Endothelial cell of umbilical vein (primary cell): ENCODE results near the gene TPT1. TPM values are rescaled to one million over a fixed set of nuclear protein-coding genes. Genes with fewer than 3 reads are reported as not detected.

Source experiments
- BruUV-seq: library from RNA; stranded (reverse); fragments of 400-500 nt; replicated peaks from 2 replicates; lab custom pipeline; 2021; lab: Mats Ljungman, UMichigan
- CTCF ChIA-PET: fragments of 300-600, 350-600 bp; sonication (Branson Sonifier 250); formaldehyde crosslinking; loops from one replicate; lab custom pipeline; 2021; ENCODE audit warnings: antibody characterized with exemption, inconsistent platforms; lab: Charles Lee
- POLR2A ChIA-PET: fragments of 300-600, 350-600 bp; sonication (Branson Sonifier 250); formaldehyde crosslinking; loops from one replicate; lab custom pipeline; 2021; ENCODE audit warnings: antibody characterized with exemption, inconsistent platforms; lab: Charles Lee
- DNase-seq: peaks from one replicate; pipeline ENCODE4 v3.0.0-alpha.2; 2011; ENCODE audit warnings: low read depth, low spot score
- FAIRE-seq: peaks from 2 replicates; lab custom pipeline; 2011; peaks lifted over from hg19 to GRCh38; lab: Jason Lieb, UNC
- H2AFZ ChIP-seq: 2 replicates; pipeline ENCODE4 v1.6.0; 2012; ENCODE audit warnings: low read depth, low read length, control low read depth, inconsistent platforms
- H3K27ac ChIP-seq: 2 replicates; pipeline ENCODE4 v1.5.1; 2011; ENCODE audit warnings: low read depth, mild to moderate bottlenecking, control low read depth, low read length, moderate library complexity; ENCODE audit not compliant: insufficient read depth
- H3K27me3 ChIP-seq, 2 experiments: 2 replicates each; pipeline versions ENCODE4 v1.6.0 to v1.6.1; 2011; ENCODE audit warnings: low read length in 2 of 2, mixed read lengths in 1 of 2; ENCODE audit not compliant: control insufficient read depth in 2 of 2, insufficient read depth in 2 of 2
- H3K36me3 ChIP-seq, 2 experiments: 2 replicates in 1 of 2; 3 replicates in 1 of 2; pipeline ENCODE4 v1.5.1; 2011; ENCODE audit warnings: low read length in 2 of 2, mild to moderate bottlenecking in 1 of 2, moderate library complexity in 1 of 2; ENCODE audit not compliant: control insufficient read depth in 2 of 2, insufficient read depth in 2 of 2; ENCODE audit errors: extremely low read depth in 1 of 2
- H3K4me1 ChIP-seq: 3 replicates; pipeline ENCODE4 v1.5.1; 2011; ENCODE audit warnings: mild to moderate bottlenecking, low read length; ENCODE audit not compliant: control insufficient read depth, insufficient read depth; ENCODE audit errors: extremely low read depth
- H3K4me2 ChIP-seq: 2 replicates; pipeline ENCODE4 v1.6.1; 2011; ENCODE audit warnings: low read length, control low read depth, mixed read lengths; ENCODE audit not compliant: insufficient read depth
- H3K4me3 ChIP-seq, 3 experiments: fragments of 200-600 bp in 1 of 3; sonication (generic), shearing (Covaris generic) in 1 of 3; replicated peaks in 1 of 3; 2 replicates each; pipeline ENCODE4 v1.5.1; 2011 to 2016; ENCODE audit warnings: control low read depth in 3 of 3, low read length in 3 of 3, mild to moderate bottlenecking in 2 of 3, inconsistent platforms in 1 of 3, low read depth in 1 of 3, moderate library complexity in 1 of 3; ENCODE audit not compliant: insufficient read depth in 1 of 3
- H3K79me2 ChIP-seq: 2 replicates; pipeline ENCODE4 v1.6.0; 2012; ENCODE audit warnings: low read length, inconsistent platforms; ENCODE audit not compliant: control insufficient read depth, insufficient read depth
- H3K9ac ChIP-seq: replicated peaks from 2 replicates; pipeline ENCODE3; 2011; ENCODE audit warnings: low read length, control low read depth; ENCODE audit not compliant: insufficient read depth; ENCODE audit errors: extremely low read depth
- H3K9me1 ChIP-seq: replicated peaks from 3 replicates; pipeline ENCODE4 v1.6.0; 2011; ENCODE audit warnings: mild to moderate bottlenecking, low read length; ENCODE audit not compliant: control insufficient read depth, insufficient read depth; ENCODE audit errors: extremely low read depth
- H3K9me3 ChIP-seq: replicated peaks from 2 replicates; pipeline ENCODE4 v1.5.1; 2012; ENCODE audit warnings: low read length, inconsistent platforms; ENCODE audit not compliant: control insufficient read depth, insufficient read depth
- H4K20me1 ChIP-seq: replicated peaks from 2 replicates; pipeline ENCODE3; 2011; ENCODE audit warnings: mild to moderate bottlenecking, low read length; ENCODE audit not compliant: control insufficient read depth, insufficient read depth; ENCODE audit errors: extremely low read depth
- GATA2 ChIP-seq: IDR thresholded peaks from 2 replicates; pipeline ENCODE4 v1.7.0; 2011; ENCODE audit warnings: low read depth, mild to moderate bottlenecking, moderate library complexity, mixed read lengths, low read length; ENCODE audit not compliant: insufficient read length, insufficient read depth
- JUN ChIP-seq: IDR thresholded peaks from 2 replicates; pipeline ENCODE4 v1.6.1; 2011; ENCODE audit warnings: borderline replicate concordance, low read depth; ENCODE audit not compliant: insufficient read length, insufficient read depth
- MYC ChIP-seq: IDR thresholded peaks from one replicate; pipeline ENCODE4 v1.6.1; 2011; ENCODE audit warnings: mild to moderate bottlenecking, low read depth, low read length
- POLR2A ChIP-seq: IDR thresholded peaks from 2 replicates; pipeline ENCODE4 v1.6.1; 2012; ENCODE audit warnings: low read depth, mild to moderate bottlenecking, control low read depth, low read length
- POLR2AphosphoS5 ChIP-seq: IDR thresholded peaks from 2 replicates; pipeline ENCODE4 v1.6.1; 2012; ENCODE audit warnings: low read depth, mild to moderate bottlenecking, control low read depth, low read length, moderate library complexity; ENCODE audit not compliant: insufficient read depth
- dilution Hi-C: fragments of 300-500 bp; cut with MboI; formaldehyde crosslinking; loops from one replicate; pipeline ENCODE4 v1.15.0; 2019; ENCODE audit warnings: low sequenced_read_pairs; ENCODE audit not compliant: extremely low pct_ligation_motif_present
- intact Hi-C: fragments of 100-400 bp; cut with micrococcal nuclease; formaldehyde crosslinking; loops from one replicate; pipeline ENCODE4 v1.10.0; 2022
- polyA plus RNA-seq, 4 experiments: library from polyadenylated mRNA; depleted of rRNA in 3 of 4; stranded (reverse) in 3 of 4; unstranded in 1 of 4; fragments of >200 nt; gene quantifications; 2 replicates each; pipeline versions ENCODE4 v1.2.1 to v1.2.3, GENCODE V29; 2011 to 2012; ENCODE audit warnings: missing spikeins in 1 of 4
- total RNA-seq: library from RNA; stranded (reverse); gene quantifications from 2 replicates; pipeline ENCODE4 v1.2.3, GENCODE V29; 2021
- TF ChIP-seq, protein P1 (sequence below): IDR thresholded peaks from 2 replicates; pipeline ENCODE4 v1.6.1; 2011; ENCODE audit not compliant: insufficient read depth, insufficient read length

Gene TPT1
- total and polyA plus RNA-seq, 2 donors (not counting 3 experiments of a cell fraction or from before 2014, with no cell fraction given) = 2,993 to 4,330 TPM

DNA sequence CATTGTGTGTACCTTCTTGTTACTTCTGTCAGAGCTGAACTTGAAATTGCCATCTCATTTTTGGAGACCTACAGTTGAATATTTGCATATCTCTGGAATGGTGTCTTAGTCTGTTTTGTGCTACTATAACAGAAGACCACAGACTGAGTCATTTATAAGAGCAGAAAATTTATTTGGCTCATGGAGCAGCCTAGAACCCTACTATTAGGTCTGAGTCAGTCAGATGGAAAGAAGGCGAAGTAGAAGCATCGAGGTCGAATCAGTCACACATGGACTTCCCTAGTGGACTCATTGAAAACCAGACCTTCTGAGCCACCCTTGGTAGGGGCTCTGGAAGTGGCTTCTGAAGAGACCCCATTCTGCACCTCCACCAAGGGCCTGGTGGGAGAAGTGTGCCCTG is 33.9 kb upstream of the TPT1 start:
- Histone ChIP-seq H2AFZ (no peak overlapping the region), H3K27ac (no peak overlapping the region), H3K36me3 (no peaks in the 10 kb centered on the region), H4K20me1 (no peaks in the 10 kb centered on the region), H3K4me3 (no peak overlapping the region), H3K4me2 (no peak overlapping the region), H3K4me1 (peaks cover 6% of the 10 kb centered on the region), H3K9ac (no peak overlapping the region), H3K9me3 (no peaks in the 10 kb centered on the region), H3K79me2 (no peaks in the 10 kb centered on the region), H3K27me3 (no peaks in the 10 kb centered on the region), H3K9me1 (no peaks in the 10 kb centered on the region)
- TF ChIP-seq POLR2AphosphoS5 = no peak
- TF ChIP-seq GATA2 = no peak
- no peak for TF ChIP-seq MYC
- intact Hi-C loops = loop anchor here (5.0 kb wide), 2 partner anchors 352 to 752 kb away; no protein-coding TSS in a partner anchor
- FAIRE-seq = no peak
- CTCF ChIA-PET = interaction anchor here (0.8 kb wide), 1 partner anchor 20 kb away, joined by 3 read pairs; no protein-coding TSS in a partner anchor
- dilution Hi-C loops = no loop called here
- BruUV-seq = no TSS peak
- POLR2A ChIA-PET = no interaction called here
- no peak for DNase-seq

DNA sequence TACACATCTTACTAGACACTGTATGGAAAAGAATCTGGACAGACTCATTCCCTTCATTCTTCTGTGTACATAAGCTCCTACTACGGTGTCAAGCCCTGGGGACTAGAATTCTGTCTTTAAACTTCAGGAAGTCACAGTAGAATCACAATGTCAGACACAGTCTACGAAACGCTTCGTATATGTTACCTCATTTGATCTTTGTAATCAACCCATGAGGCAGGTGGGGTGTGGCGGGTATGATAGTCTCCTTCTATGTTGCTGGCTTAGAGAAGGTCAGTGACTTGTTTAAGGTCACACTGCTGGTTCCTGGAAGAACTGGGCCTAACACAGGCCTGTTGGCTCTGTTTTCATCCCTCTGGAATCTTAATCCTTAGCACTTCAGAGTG is 32.2 kb upstream of the TPT1 start:
- CTCF ChIA-PET = interaction anchor here (5.7 kb wide), 1 partner anchor 21 kb away, joined by 98 read pairs; no protein-coding TSS in a partner anchor
- dilution Hi-C loops (no loop called here), intact Hi-C loops (loop anchor here (5.0 kb wide), 2 partner anchors 354 to 754 kb away; no protein-coding TSS in a partner anchor)
- no peak for TF ChIP-seq POLR2AphosphoS5
- no peak for TF ChIP-seq MYC
- TF ChIP-seq, protein P1, sequence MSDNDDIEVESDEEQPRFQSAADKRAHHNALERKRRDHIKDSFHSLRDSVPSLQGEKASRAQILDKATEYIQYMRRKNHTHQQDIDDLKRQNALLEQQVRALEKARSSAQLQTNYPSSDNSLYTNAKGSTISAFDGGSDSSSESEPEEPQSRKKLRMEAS = no peak
- no peak for TF ChIP-seq JUN
- TF ChIP-seq GATA2 = no peak
- TF ChIP-seq POLR2A = no peak
- H4K20me1 ChIP-seq = no peaks in the 10 kb centered on the region
- no peak overlapping the region for H3K4me2 ChIP-seq
- H3K9ac ChIP-seq = no peak overlapping the region
- no peak overlapping the region for H3K27ac ChIP-seq
- H3K9me1 ChIP-seq = no peaks in the 10 kb centered on the region
- no peak overlapping the region for H2AFZ ChIP-seq
- H3K4me1 ChIP-seq = peaks cover 10% of the 10 kb centered on the region
- H3K27me3 ChIP-seq = no peaks in the 10 kb centered on the region
- no peak for DNase-seq
- H3K36me3 ChIP-seq = no peaks in the 10 kb centered on the region
- POLR2A ChIA-PET = no interaction called here
- H3K79me2 ChIP-seq = no peaks in the 10 kb centered on the region
- FAIRE-seq = no peak
- no TSS peak for BruUV-seq
- H3K4me3 ChIP-seq = no peak overlapping the region
- no peaks in the 10 kb centered on the region for H3K9me3 ChIP-seq
